ENCODE measurements around the gene EXD3.

EXD3 gene

GRCh38 chr9:137302118-137302448, 120.9 kb downstream of the EXD3 start, which contains the start of gene NRARP:
Gene NRARP, minus strand, starts transcription at chr9:137302271. Its CDS starts 343 bp downstream, at chr9:137301928.
- H3K4me3 ChIP-seq (ENCODE audit: low read depth, low read length) = peak within 1 kb of the TSS; percentile 45
- DNase-seq = peak; percentile 67
- no peak for TF ChIP-seq CTCF (IDR thresholded peaks at IDR 0.05; ENCODE audit: low read depth, low read length, missing control alignments)
- H3K27ac ChIP-seq = peak within 1 kb of the TSS; percentile 50
- H3K27me3 ChIP-seq (replicated peaks) = no peaks in the 10 kb centered on the region
- in situ Hi-C loops (cut with HindIII; ENCODE audit: low pct_ligation_motif_present, low sequenced_read_pairs) = no loop called here
- H3K36me3 ChIP-seq (replicated peaks) = no peaks in the 10 kb centered on the region

- no peak for TF ChIP-seq CTCF (IDR thresholded peaks at IDR 0.05; ENCODE audit: low read depth, low read length, missing control alignments)
- in situ Hi-C loops (cut with HindIII; ENCODE audit: low pct_ligation_motif_present, low sequenced_read_pairs) = no loop called here
- Histone ChIP-seq H3K4me3 (ENCODE audit: low read depth, low read length) (peak overlapping the region; percentile 45), H3K27me3 (replicated peaks) (no peaks in the 10 kb centered on the region), H3K36me3 (replicated peaks) (no peaks in the 10 kb centered on the region), H3K27ac (peak overlapping the region; percentile 50)
- DNase-seq = no peak
Measured at GRCh38 chr9:137301081-137301947, 121.6 kb downstream of the EXD3 start.

DNA sequence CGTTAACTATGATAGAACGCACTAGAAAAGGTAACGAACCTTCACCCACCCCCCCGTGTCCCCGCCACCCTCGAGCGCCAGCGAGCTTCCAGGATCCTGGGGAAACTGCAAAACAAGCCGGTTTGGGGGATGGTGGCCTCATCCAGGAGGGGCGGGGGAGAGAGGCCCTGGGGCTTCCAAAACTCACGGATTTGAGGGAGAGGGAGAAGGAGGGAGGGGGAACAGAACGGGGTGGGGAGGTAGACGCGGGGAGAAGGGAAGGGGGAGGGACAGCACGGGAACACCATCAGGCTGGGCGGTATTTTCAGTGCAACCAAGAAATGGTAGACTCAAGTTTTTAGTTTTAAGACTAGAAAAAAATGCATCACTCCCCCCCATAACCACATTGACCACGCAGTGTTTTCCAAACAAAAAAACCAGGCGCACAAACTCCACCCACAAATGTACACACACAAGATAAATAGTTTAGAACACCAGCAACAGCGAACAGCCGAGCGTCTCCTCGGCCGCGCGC, 122.3 kb downstream of the EXD3 start:
- no peaks in the 10 kb centered on the region for H3K36me3 ChIP-seq (replicated peaks)
- DNase-seq = no peak
- no peak for TF ChIP-seq CTCF (IDR thresholded peaks at IDR 0.05; ENCODE audit: low read depth, low read length, missing control alignments)
- H3K27ac ChIP-seq = peak overlapping the region; percentile 50
- H3K27me3 ChIP-seq (replicated peaks) = no peaks in the 10 kb centered on the region
- H3K4me3 ChIP-seq (ENCODE audit: low read depth, low read length) = peak overlapping the region; percentile 45
- in situ Hi-C loops (cut with HindIII; ENCODE audit: low pct_ligation_motif_present, low sequenced_read_pairs) = no loop called here

- Histone ChIP-seq H3K4me3 (ENCODE audit: low read depth, low read length) (no peak overlapping the region), H3K27me3 (replicated peaks) (no peaks in the 10 kb centered on the region), H3K27ac (no peak overlapping the region), H3K36me3 (replicated peaks) (no peaks in the 10 kb centered on the region)
- TF ChIP-seq CTCF (IDR thresholded peaks at IDR 0.05; ENCODE audit: low read depth, low read length, missing control alignments) = no peak
- DNase-seq = no peak
- in situ Hi-C loops (cut with HindIII; ENCODE audit: low pct_ligation_motif_present, low sequenced_read_pairs) = no loop called here
Measured at GRCh38 chr9:137299938-137300337, 123.0 kb downstream of the EXD3 start.

GRCh38 chr9:137299203-137299565, 123.8 kb downstream of the EXD3 start:
- H3K4me3 ChIP-seq (ENCODE audit: low read depth, low read length) = no peak overlapping the region

More at GRCh38 chr9:137299203-137299565, 123.8 kb downstream of the EXD3 start:
- Histone ChIP-seq H3K27ac (peak overlapping the region; percentile 55), H3K36me3 (replicated peaks) (no peaks in the 10 kb centered on the region), H3K27me3 (replicated peaks) (no peaks in the 10 kb centered on the region)
- no peak for DNase-seq
- in situ Hi-C loops (cut with HindIII; ENCODE audit: low pct_ligation_motif_present, low sequenced_read_pairs) = no loop called here
- no peak for TF ChIP-seq CTCF (IDR thresholded peaks at IDR 0.05; ENCODE audit: low read depth, low read length, missing control alignments)

Measured in brain microvascular endothelial cell (primary cell).